Stimulated activated CD8-positive, alpha-beta memory T cell treated with anti-CD3 and anti-CD28 coated beads, Interleukin-12 subunit alpha, Interleukin-12 subunit beta, amount 100 ng/mL, for 1 hour (primary cell): ENCODE results near the gene BRD1.
"Not testable (repeated sequence)": the region's sequence is repeated elsewhere in the genome, so short reads cannot be mapped to it uniquely, and the experiment has no call there.

ENCODE experiments used
- DNase-seq: peaks from one replicate; pipeline ENCODE4 v3.0.0-alpha.2; 2020; ENCODE audit warnings: low read depth

The BRD1 gene

GRCh38 chr22:49852898-49853894 is 25.5 kb upstream of the BRD1 start, which contains the start of gene ZBED4:
Gene ZBED4 (plus strand): TSS chr22:49853844. CDS start chr22:49883663, 29,819 bp downstream.
- DNase-seq, result peak; percentile 99

DNA sequence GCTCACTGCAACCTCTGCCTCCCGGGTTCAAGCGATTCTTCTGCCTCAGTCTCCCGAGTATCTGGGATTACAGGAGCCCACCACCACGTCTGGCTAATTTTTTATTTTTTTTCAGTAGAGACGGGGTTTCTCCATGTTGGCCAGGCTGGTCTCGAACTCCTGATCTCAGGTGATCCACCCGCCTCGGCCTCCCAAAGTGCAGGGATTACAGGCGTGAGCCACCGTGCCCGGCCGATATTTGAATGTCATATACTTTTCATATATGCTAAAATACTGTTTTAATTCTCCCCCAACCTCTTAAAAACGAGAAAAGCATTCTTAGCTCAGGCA is 24.9 kb upstream of the BRD1 start:
- not testable (repeated sequence) for DNase-seq

- no peak for DNase-seq
These were observed 23.5 kb upstream of the BRD1 start for GRCh38 chr22:49850959-49851802.

DNA sequence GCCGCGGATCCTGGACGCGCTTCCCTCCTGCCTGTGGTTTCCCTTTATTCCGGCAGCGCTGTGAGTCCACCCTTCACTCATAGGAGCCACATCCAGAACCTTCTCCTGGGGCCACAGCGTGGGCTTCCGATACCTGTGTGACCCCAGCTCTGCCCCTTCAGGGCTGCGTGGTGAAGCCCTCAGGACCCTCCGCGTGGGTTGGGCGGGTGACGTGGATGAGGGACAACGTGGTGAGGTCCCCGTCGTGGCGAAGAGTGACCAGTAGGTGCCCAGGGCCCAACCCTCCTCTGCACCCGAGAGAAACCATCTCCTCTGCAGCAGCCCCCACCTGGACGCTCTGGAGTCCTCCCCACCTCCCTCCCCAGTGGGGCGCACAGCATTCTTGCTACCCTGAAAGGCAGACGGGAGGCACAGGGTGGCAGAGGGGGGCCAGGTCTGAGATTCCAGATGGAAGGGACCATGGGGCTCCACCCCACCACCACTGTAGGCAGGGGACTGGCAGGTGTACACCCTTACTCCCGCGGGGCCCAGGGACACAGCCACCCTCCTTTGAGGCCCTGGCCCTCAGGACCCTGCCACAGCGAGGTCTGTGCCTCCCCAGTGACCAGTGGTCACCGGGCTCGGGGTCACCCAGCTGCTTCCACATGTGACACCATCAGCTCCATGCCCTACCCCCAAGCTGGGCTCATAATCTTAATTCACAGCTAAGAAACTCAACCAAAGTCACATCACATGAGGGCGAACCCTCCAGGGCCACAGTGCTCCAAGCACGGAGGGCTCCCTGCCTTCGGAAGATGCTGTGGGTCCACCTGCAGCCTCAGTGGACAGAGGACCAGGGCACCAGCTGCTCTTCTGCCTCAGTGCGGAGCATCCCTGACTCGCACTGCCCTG is 22.6 kb upstream of the BRD1 start:
- DNase-seq, result no peak

DNA sequence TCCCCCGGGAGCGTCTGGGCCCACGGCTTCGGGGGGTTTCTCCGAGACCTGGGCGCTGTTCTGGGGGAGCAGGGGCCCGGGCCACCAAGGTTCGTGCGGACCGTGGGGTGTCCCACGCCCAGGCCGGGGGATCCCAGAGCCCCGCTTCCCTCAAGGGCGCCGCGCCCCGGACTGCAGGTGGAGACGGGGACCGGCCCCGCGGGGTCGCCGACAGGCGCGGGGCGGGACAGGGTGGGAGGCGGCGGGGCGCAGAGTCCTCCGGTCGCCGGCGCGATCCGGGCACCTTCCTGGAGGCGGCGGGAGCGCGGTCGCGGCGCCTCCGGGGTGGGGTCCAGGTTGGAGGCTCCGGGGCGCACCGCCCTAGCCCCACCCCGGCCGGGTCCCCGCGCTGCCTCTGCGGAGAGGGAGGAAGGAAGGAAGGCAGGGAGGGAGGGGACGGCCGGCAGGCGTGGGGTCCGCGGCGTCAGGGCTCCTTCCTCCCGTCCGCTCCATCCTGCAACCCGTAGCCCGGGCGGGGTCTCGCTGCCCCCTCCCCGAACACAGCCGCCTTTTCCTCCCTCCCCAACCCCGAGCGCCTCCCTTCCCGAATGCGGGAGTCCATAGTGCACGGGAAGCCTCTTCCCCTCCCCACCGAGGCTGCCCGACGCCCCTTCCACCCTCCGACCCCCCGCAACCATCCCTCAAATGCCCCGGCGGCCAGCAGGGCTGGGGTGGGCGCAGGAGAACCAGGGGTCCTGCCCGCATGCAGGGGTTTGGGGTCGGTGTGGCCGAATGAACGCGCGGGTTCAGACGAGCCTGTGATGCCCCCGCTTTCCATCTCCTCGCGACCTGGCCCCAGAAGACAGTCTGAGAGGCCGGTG is 21.7 kb upstream of the BRD1 start:
- no peak for DNase-seq

GRCh38 chr22:49848690-49849160 is 21.1 kb upstream of the BRD1 start:
- no peak for DNase-seq

DNA sequence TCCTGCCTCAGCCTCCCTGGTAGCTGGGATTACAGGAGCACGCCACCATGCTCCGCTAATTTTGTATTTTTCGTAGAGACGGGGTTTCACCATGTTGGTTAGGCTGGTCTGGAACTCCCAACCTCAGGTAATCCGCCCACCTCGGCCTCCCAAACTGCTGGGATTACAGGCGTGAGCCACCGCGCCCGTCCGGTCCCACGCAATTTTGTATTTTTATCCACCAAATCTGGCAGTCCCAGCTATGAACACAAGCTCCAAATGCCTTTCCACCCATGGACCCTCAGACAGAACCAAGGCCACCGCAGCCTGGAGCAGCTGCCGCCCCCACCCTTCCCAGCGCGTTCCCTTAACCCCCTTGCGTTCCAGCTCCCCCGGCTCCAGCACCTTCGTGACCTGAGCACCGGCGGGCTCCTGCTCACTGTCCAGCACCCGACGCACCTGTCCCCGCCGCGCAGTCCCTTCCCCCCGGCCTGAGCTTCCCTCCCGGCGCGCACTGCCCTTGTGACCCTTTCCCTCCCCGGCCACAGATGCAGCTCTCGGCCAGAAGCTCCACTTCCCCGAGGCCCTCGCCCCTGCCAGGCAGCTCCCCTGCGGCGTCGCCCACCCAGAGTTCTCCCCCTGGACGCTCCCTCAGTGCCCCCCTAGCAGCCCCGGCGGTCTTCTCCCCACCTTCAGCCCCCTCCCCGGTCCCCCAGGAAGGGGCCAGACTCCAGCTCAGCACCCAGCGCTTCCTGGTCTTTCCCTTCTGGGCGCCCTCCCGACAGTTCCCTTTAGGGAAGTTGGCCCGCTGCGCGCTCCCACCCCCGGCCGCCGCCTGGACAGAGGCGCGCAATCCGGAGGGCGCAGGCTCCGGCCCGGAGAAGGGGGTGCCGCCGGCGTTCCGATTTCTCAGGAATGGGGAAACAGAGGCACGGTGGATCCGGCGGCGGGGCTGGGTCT is 20.3 kb upstream of the BRD1 start:
- no peak for DNase-seq

DNA sequence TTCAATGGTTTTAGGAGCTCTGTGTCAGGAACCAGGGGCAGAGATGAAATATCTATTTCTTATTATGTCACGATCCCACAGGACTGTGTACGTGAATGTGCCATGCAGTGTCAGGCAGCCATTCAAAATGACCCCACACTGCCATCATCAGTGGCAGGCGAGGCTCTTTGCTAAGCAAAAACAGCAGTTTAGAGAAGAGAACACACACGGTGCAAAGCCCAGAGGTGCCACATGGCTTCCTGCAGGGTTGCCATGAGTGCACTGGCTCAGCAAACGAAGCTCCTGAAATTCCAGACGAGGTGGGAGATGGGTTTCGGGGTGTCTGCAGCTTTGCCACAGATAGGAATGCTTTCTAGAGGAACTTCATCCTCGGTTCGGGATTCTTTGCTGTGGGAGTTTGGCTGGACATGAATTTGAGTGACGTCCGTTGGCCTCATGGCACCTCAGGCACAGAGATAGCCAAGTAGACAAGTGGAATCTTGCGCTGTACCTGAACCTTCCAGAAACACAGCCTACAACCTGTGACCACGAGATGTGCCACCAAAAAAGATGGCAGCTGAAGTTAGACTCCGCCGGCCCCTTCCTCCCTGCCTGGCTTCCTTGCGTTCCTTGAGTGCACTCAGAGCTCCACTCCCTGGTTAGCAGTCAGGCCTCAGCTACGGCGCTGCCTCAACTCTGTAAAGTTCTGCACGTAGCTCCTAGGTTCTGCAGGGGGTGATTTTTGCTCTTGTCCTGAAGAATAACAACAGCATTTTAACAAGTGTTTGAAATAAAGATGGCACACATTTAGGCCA is 18.2 kb upstream of the BRD1 start:
- no peak for DNase-seq

GRCh38 chr22:49845241-49845640 is 17.6 kb upstream of the BRD1 start:
- DNase-seq, result no peak

- peak; percentile 75 for DNase-seq
These were observed 11.4 kb upstream of the BRD1 start for GRCh38 chr22:49838771-49839717.

DNA sequence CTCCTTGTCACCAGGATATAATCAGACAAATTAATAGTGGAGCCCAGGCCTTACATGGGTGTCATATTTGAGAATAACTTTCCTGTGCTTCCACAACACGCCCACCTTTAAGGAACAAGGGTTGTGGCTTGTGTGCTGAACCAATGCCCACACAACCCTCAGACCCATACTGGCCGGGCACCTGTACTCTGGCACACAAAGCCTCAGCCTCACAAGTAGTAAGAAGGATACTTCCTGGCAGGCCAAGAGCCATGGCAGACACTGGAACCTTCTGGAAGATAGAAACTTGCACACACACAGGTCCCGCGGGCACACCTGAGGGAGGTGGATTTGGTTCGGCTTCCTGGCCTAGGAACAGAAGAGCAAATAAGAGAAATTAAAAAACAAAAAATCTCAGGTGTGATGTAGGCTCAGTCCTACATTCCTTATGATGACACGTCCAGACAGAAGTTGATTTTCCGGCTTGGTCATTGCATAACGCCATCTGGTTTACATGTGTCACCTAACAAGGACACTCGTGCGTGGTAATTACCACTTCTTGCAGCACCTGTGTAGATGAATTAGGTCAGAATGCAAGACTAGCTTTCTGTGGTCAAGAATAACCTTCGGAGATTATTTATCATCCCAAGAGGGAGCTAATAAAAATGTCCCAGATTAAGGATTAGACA is 5.8 kb upstream of the BRD1 start:
- DNase-seq, result no peak

GRCh38 chr22:49829044-49829853 is 1.6 kb upstream of the BRD1 start:
- no peak for DNase-seq

- DNase-seq, result no peak
These were observed 909 bp upstream of the BRD1 start for GRCh38 chr22:49828599-49828965.

DNA sequence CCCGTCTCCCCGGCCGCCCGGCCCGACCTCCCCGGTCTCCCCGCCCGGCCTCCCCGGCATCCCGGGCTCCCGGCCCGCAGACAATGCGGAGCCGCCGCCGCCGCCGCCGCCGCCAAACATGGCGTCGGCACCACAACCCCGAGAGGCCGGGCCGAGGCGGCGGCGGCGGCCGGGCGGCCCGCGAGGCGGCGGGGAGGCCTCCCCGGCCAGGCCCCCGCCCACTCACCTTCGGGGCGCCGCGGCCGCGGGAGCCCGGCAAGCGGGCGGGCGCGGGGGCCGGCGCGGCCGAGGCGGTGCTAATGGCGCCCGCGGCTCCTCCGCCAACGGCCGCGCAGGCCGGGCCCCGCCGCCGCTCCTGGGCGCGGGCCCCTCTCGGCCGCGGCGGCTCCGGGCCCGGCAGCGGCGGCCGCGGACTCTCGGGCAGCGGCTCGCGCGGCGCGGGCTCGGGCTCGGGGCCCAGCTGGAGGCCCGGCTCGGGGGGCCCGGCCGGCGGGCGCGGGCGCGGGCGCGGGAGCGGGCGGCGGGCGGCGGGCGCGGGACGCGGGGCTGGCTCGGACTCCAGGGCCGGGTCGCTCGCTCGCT is 311 bp downstream of the BRD1 start:
- DNase-seq, result no peak

GRCh38 chr22:49826603-49827270 is 936 bp downstream of the BRD1 start:
- no peak for DNase-seq
